OCI-M2 (cell line): Measurements from ENCODE around the gene SLC38A9.

ENCODE experiments used
- DNase-seq: peaks from one replicate; lab custom pipeline; 2025; ENCODE audit not compliant: unreplicated experiment; lab: John Stamatoyannopoulos, UW

The SLC38A9 gene

GRCh38 chr5:55584398-55585205 lies 127.5 kb downstream of the SLC38A9 start:
- no peak for DNase-seq

- no peak for DNase-seq
Observed at GRCh38 chr5:55583578-55583977, 128.5 kb downstream of the SLC38A9 start.

- DNase-seq, result no peak
Observed at GRCh38 chr5:55582256-55582655, 129.9 kb downstream of the SLC38A9 start.

- DNase-seq, result no peak
Observed at GRCh38 chr5:55580042-55580441, 132.1 kb downstream of the SLC38A9 start.

- DNase-seq, result no peak
Observed at GRCh38 chr5:55578771-55579170, 133.4 kb downstream of the SLC38A9 start.

GRCh38 chr5:55577353-55578060 lies 134.6 kb downstream of the SLC38A9 start:
- no peak for DNase-seq

- no peak for DNase-seq
Observed at GRCh38 chr5:55576661-55577060, 135.5 kb downstream of the SLC38A9 start.
